ENCODE data around the gene RBM38. TPM values are rescaled to one million over a fixed set of nuclear protein-coding genes. Genes with fewer than 3 reads are reported as not detected.

The RBM38 gene
- total and polyA plus RNA-seq, 3 experiments from 2014 or later, result 94.4 to 107 (median 101) TPM

DNA sequence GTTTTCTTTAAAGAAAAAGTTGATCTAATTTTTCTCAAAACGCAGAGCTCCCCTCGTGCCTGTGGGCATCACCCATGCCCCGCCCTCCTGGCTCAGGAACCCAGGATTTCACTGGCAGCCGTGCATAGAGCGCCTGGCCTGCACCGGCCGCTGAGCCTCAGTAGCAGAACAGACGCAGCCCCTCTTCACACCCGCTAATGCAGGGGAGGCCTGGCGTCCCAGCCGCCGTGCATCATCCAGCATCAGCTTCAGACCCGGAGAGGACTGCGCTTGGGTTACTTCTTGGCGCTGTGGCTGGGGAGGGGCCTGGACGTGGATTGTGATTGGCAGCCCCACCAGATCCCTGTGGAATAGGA, 18.1 kb downstream of the RBM38 start:
- H3K4me3 ChIP-seq (ENCODE audit: low read length), result no peak overlapping the region
- Mint-ChIP-seq H3K27ac (peak overlapping the region in 2 of 8 donors; percentile 33 to 62), H3K4me3 (peak overlapping the region in 2 of 7 donors; percentile 61 to 73), H3K36me3 (peaks cover 0 to 59% (median 9%) of the 10 kb centered on the region in 3 donors), H3K9me3 (no peaks in the 10 kb centered on the region), H3K27me3 (peaks cover 0 to 8% of the 10 kb centered on the region in 2 donors), H3K4me1 (peaks cover 16 to 59% (median 21%) of the 10 kb centered on the region in 3 donors)
- H3K4me1 ChIP-seq (ENCODE audit: insufficient read depth, low read length), result peaks cover 23% of the 10 kb centered on the region
- H3K9me3 ChIP-seq (ENCODE audit: low read length), result no peaks in the 10 kb centered on the region
- H3K27ac ChIP-seq (ENCODE audit: low read depth, low read length), result peak overlapping the region; percentile 32
- no peak for DNase-seq
- H3K36me3 ChIP-seq (ENCODE audit: insufficient read depth, low read length), result peaks cover 30% of the 10 kb centered on the region
- ChIA-PET CTCF (interaction anchor here (0.7 to 2.0 kb wide), 2 partner anchors 10 to 27 kb away, joined by 3 to 4 read pairs; no protein-coding TSS in a partner anchor), POLR2A (no interaction called here)
- H3K27me3 ChIP-seq (ENCODE audit: insufficient read depth, low read length, poor library complexity, severe bottlenecking), result no peaks in the 10 kb centered on the region

GRCh38 chr20:57409672-57410397, 18.6 kb downstream of the RBM38 start:
- H3K36me3 Mint-ChIP-seq, result peaks cover 0 to 54% (median 9%) of the 10 kb centered on the region in 3 donors
- peak overlapping the region in 2 of 7 donors; percentile 5 to 61 for H3K4me3 Mint-ChIP-seq
- H3K27me3 Mint-ChIP-seq, result peaks cover 0 to 8% of the 10 kb centered on the region in 2 donors
- peaks cover 16 to 53% (median 21%) of the 10 kb centered on the region in 3 donors for H3K4me1 Mint-ChIP-seq
- Histone ChIP-seq H3K4me1 (ENCODE audit: insufficient read depth, low read length) (peaks cover 19% of the 10 kb centered on the region), H3K27me3 (ENCODE audit: insufficient read depth, low read length, poor library complexity, severe bottlenecking) (no peaks in the 10 kb centered on the region), H3K9me3 (ENCODE audit: low read length) (no peaks in the 10 kb centered on the region), H3K36me3 (ENCODE audit: insufficient read depth, low read length) (peaks cover 25% of the 10 kb centered on the region), H3K4me3 (ENCODE audit: low read length) (no peak overlapping the region), H3K27ac (ENCODE audit: low read depth, low read length) (peak overlapping the region; percentile 32)
- H3K9me3 Mint-ChIP-seq, result no peaks in the 10 kb centered on the region
- H3K27ac Mint-ChIP-seq, result peak overlapping the region in 5 of 8 donors; percentile 27 to 48 (median 37)
- POLR2A ChIA-PET, result no interaction called here
- CTCF ChIA-PET, result interaction anchor here (0.7 to 2.0 kb wide), 2 partner anchors 10 to 28 kb away, joined by 3 to 4 read pairs; no protein-coding TSS in a partner anchor
- peak in 1 of 5 donors; percentile 33 for DNase-seq

DNA sequence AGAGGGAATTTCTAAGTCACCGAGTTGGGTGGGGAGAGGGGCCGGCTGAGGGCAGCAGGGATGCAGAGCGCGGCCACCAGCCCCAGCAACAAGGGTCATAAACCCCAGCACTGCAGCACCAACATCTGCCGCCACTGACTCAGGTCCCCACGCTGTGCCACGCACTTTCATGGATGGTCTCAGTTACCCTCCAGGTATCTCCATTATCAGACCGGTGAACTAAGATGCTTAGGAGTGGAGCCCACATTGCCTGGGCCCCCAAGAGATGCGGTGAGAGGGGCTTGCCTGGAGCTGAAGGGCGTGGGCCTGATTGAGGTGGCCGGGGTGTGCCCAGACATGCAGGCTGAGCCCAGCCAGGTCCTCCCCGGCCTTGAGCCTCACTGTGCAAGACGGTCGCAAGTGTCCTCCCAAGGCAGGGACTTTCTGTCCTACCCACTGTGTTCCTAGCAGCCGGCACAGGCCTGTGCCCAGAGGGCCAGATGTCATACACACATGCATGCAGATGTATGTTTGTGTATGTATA, 19.3 kb downstream of the RBM38 start:
- Histone ChIP-seq H3K27ac (ENCODE audit: low read depth, low read length) (peak overlapping the region; percentile 32), H3K36me3 (ENCODE audit: insufficient read depth, low read length) (peaks cover 19% of the 10 kb centered on the region), H3K27me3 (ENCODE audit: insufficient read depth, low read length, poor library complexity, severe bottlenecking) (no peaks in the 10 kb centered on the region), H3K4me1 (ENCODE audit: insufficient read depth, low read length) (peaks cover 19% of the 10 kb centered on the region), H3K4me3 (ENCODE audit: low read length) (no peak overlapping the region), H3K9me3 (ENCODE audit: low read length) (no peaks in the 10 kb centered on the region)
- peak in 1 of 5 donors; percentile 13 for DNase-seq
- H3K27ac Mint-ChIP-seq, result peak overlapping the region in 2 of 8 donors; percentile 37 to 48
- peak overlapping the region in 1 of 7 donors; percentile 5 for H3K4me3 Mint-ChIP-seq
- ChIA-PET CTCF (interaction anchor here (2.0 kb wide), 1 partner anchor 11 kb away, joined by 4 read pairs; no protein-coding TSS in a partner anchor), POLR2A (no interaction called here)
- H3K27me3 Mint-ChIP-seq, result peaks cover 0 to 8% of the 10 kb centered on the region in 2 donors
- peaks cover 0 to 48% (median 9%) of the 10 kb centered on the region in 3 donors for H3K36me3 Mint-ChIP-seq
- H3K4me1 Mint-ChIP-seq, result peaks cover 16 to 47% (median 21%) of the 10 kb centered on the region in 3 donors
- no peaks in the 10 kb centered on the region for H3K9me3 Mint-ChIP-seq

GRCh38 chr20:57410924-57411323, 19.7 kb downstream of the RBM38 start:
- no peaks in the 10 kb centered on the region for H3K9me3 ChIP-seq (ENCODE audit: low read length)
- peaks cover 0 to 8% of the 10 kb centered on the region in 2 donors for H3K27me3 Mint-ChIP-seq
- ChIA-PET POLR2A (no interaction called here), CTCF (interaction anchor here (2.0 kb wide), 1 partner anchor 11 kb away, joined by 4 read pairs; no protein-coding TSS in a partner anchor)
- peak overlapping the region; percentile 32 for H3K27ac ChIP-seq (ENCODE audit: low read depth, low read length)
- H3K4me1 ChIP-seq (ENCODE audit: insufficient read depth, low read length), result peaks cover 19% of the 10 kb centered on the region
- peaks cover 14% of the 10 kb centered on the region for H3K36me3 ChIP-seq (ENCODE audit: insufficient read depth, low read length)
- no peaks in the 10 kb centered on the region for H3K27me3 ChIP-seq (ENCODE audit: insufficient read depth, low read length, poor library complexity, severe bottlenecking)
- H3K4me3 Mint-ChIP-seq, result peak overlapping the region in 2 of 7 donors; percentile 3 to 5
- DNase-seq, result peak in 1 of 5 donors; percentile 27
- H3K36me3 Mint-ChIP-seq, result peaks cover 0 to 44% (median 9%) of the 10 kb centered on the region in 3 donors
- peaks cover 16 to 47% (median 22%) of the 10 kb centered on the region in 3 donors for H3K4me1 Mint-ChIP-seq
- H3K4me3 ChIP-seq (ENCODE audit: low read length), result no peak overlapping the region
- no peaks in the 10 kb centered on the region for H3K9me3 Mint-ChIP-seq
- H3K27ac Mint-ChIP-seq, result peak overlapping the region in 3 of 8 donors; percentile 5 to 59 (median 48)

DNA sequence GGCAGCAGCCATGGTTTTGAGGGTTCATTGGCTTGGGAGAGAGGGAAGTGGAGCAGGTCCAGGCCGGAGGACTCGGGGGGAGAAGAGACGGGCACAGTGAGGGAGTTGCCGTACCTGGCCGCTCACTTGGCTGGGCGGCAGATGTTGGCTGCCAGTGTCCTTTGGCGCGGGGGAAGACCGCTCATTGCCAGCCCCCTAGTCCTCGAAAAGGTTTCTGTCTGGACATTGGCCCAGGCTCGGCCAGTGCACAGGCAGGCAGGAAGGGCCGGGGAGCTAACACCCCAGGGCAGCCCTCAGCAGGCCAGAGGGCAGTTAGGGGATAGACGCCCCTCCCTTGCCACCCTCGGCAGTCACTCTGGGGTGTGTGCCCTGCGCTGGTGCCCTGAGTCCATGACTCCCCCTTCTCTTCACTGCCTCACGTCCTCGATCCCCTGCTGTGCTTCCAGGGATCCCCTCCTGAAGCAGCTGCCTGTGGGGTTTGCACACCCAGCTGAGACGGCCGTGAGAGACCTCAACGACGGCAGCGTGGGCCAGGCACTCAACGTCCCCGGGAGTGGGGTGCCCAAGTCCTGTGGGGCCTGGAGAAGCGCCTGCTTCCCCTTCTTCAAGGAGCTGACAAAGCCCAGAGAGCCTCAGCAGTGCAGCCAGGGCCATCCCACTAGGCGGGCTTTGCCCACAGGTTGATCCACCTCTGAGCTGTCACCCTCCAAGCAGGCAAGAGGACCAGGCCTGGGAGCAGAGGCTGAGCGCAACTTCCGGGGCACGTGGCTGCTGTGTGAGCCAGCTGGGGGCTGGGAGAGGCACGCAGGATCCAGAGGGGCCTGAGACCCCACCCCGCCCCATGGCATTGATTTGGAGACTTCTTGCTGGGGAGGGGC, 20.4 kb downstream of the RBM38 start:
- CTCF ChIA-PET, result interaction anchor here (0.8 to 2.6 kb wide), 2 partner anchors 13 to 32 kb away, joined by 3 to 10 read pairs; no protein-coding TSS in a partner anchor
- Histone ChIP-seq H3K27ac (ENCODE audit: low read depth, low read length) (peak overlapping the region; percentile 13), H3K9me3 (ENCODE audit: low read length) (no peaks in the 10 kb centered on the region), H3K36me3 (ENCODE audit: insufficient read depth, low read length) (peaks cover 10% of the 10 kb centered on the region), H3K4me1 (ENCODE audit: insufficient read depth, low read length) (peaks cover 19% of the 10 kb centered on the region), H3K4me3 (ENCODE audit: low read length) (no peak overlapping the region), H3K27me3 (ENCODE audit: insufficient read depth, low read length, poor library complexity, severe bottlenecking) (no peaks in the 10 kb centered on the region)
- Mint-ChIP-seq H3K4me1 (peaks cover 16 to 47% (median 23%) of the 10 kb centered on the region in 3 donors), H3K9me3 (no peaks in the 10 kb centered on the region), H3K4me3 (peak overlapping the region in 2 of 7 donors; percentile 3 to 18), H3K27me3 (peaks cover 0 to 8% of the 10 kb centered on the region in 2 donors), H3K27ac (peak overlapping the region in 4 of 8 donors; percentile 5 to 82 (median 61)), H3K36me3 (peaks cover 0 to 37% (median 9%) of the 10 kb centered on the region in 3 donors)
- POLR2A ChIA-PET, result interaction anchor here (1.4 kb wide), 1 partner anchor 14 kb away, joined by 3 read pairs; no protein-coding TSS in a partner anchor
- DNase-seq, result peak in 1 of 5 donors; percentile 12

DNA sequence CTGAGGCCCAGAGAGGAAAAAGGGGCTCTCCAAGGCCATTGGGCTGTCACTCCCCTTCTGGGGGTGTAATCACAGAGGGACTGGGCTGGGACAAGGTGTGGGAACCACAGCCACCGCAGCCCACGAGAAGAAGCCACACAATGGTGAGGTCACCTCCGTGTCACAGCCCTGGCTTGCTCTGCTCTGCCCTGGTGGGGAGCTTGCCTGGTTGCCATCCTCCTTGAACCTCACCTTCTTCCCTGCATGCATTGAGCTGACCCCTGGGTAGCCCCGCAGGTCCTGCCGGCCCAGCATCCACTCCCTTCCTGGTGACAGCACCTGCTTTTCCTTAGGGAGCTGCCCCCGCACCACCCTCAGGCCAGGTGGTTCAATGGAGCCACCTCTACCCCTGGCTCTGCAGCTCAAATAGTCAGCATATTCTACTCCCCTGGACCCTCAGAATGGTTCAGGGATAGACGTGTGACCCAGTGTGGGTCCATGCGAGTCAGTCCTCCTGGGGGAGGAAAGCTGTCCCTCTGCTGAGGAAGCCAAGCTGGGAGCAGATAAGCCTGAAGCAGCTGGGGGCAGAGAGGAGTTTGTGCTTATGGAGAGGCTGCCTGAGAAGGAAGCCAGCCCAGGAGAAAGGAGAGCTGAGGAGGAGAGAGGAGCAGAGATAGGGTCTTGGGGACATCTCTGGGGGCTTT, 21.3 kb downstream of the RBM38 start:
- Mint-ChIP-seq H3K4me1 (peaks cover 16 to 41% (median 23%) of the 10 kb centered on the region in 3 donors), H3K4me3 (no peak overlapping the region), H3K36me3 (peaks cover 0 to 29% (median 6%) of the 10 kb centered on the region in 3 donors), H3K9me3 (no peaks in the 10 kb centered on the region), H3K27me3 (peaks cover 0 to 6% of the 10 kb centered on the region in 2 donors), H3K27ac (peak overlapping the region in 7 of 8 donors; percentile 24 to 93 (median 68))
- no peaks in the 10 kb centered on the region for H3K9me3 ChIP-seq (ENCODE audit: low read length)
- H3K27ac ChIP-seq (ENCODE audit: low read depth, low read length), result peak overlapping the region; percentile 13
- H3K4me1 ChIP-seq (ENCODE audit: insufficient read depth, low read length), result peaks cover 19% of the 10 kb centered on the region
- DNase-seq, result peak in 1 of 5 donors; percentile 32
- CTCF ChIA-PET, result interaction anchor here (0.7 to 2.6 kb wide), 6 partner anchors 8 to 33 kb away, joined by 3 to 11 read pairs (median 4); partner anchors contain the start of gene RBM38
- H3K27me3 ChIP-seq (ENCODE audit: insufficient read depth, low read length, poor library complexity, severe bottlenecking), result no peaks in the 10 kb centered on the region
- POLR2A ChIA-PET, result interaction anchor here (1.4 kb wide), 1 partner anchor 14 kb away, joined by 3 read pairs; no protein-coding TSS in a partner anchor
- H3K36me3 ChIP-seq (ENCODE audit: insufficient read depth, low read length), result peaks cover 8% of the 10 kb centered on the region
- H3K4me3 ChIP-seq (ENCODE audit: low read length), result no peak overlapping the region

DNA sequence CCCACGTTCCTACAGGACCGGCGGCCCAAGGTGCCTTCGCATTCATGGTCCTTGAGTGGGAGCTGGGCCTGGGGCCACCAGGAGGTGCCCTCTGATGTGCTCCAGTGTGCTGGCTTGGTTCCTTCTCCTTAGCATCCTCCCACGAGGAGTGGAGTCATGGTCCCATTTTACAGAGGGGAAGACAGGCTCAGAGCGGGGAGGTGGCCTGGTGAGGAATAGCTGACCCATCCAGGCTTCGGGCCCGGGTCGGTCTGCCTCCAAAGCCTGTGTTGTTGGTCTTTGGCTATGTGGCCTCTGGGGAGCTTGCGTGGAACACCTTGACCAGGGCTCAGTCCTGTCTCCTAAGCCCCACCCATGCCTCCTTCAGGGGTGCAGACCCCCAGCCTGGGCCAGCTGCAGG, 22.8 kb downstream of the RBM38 start:
- H3K4me1 Mint-ChIP-seq, result peaks cover 16 to 40% (median 20%) of the 10 kb centered on the region in 3 donors
- H3K4me3 Mint-ChIP-seq, result no peak overlapping the region
- peaks cover 0 to 5% of the 10 kb centered on the region in 2 donors for H3K27me3 Mint-ChIP-seq

More for the DNA sequence above, 22.8 kb downstream of the RBM38 start:
- Mint-ChIP-seq H3K36me3 (peaks cover 0 to 14% (median 2%) of the 10 kb centered on the region in 3 donors), H3K9me3 (no peaks in the 10 kb centered on the region), H3K27ac (no peak overlapping the region)
- Histone ChIP-seq H3K27me3 (ENCODE audit: insufficient read depth, low read length, poor library complexity, severe bottlenecking) (no peaks in the 10 kb centered on the region), H3K27ac (ENCODE audit: low read depth, low read length) (no peak overlapping the region), H3K4me1 (ENCODE audit: insufficient read depth, low read length) (peaks cover 28% of the 10 kb centered on the region), H3K4me3 (ENCODE audit: low read length) (no peak overlapping the region), H3K36me3 (ENCODE audit: insufficient read depth, low read length) (no peaks in the 10 kb centered on the region), H3K9me3 (ENCODE audit: low read length) (no peaks in the 10 kb centered on the region)
- ChIA-PET POLR2A (interaction anchor here (0.5 to 0.7 kb wide), 2 partner anchors 14 to 24 kb away, joined by 3 to 5 read pairs; no protein-coding TSS in a partner anchor), CTCF (interaction anchor here (0.9 to 2.6 kb wide), 5 partner anchors 10 to 23 kb away, joined by 3 to 11 read pairs (median 4); partner anchors contain the start of gene RBM38)
- DNase-seq, result no peak

Data from CD8-positive, alpha-beta memory T cell (primary cell).